HG03439 (cell line): ENCODE measurements around the gene TRIM67.

ENCODE experiments used
- ATAC-seq: cut with Tn5 transposase; IDR thresholded peaks from one replicate; pipeline ENCODE4 v1.9.1; 2021; ENCODE audit warnings: mild to moderate bottlenecking, moderate library complexity; ENCODE audit not compliant: unreplicated experiment

The TRIM67 gene

DNA sequence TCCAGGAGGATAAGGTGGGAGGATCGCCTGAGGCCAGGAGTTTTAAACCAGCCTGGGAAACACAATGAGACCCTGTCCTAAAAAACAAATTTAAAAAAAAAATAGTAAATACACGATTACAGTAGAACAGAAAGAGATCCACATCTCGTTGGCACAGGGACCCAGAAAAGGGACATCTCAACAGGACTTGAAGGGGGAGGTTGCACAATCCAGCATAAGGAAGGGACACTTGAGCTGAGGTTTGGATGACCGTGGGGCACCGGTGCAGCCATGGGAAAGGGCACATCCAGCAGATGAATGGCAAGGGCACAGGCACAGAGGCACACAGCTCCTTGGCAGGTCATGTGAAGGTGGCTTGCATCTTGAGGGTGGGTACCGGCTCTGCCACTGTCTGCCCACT lies 20.5 kb downstream of the TRIM67 start:
- ATAC-seq = no peak

DNA sequence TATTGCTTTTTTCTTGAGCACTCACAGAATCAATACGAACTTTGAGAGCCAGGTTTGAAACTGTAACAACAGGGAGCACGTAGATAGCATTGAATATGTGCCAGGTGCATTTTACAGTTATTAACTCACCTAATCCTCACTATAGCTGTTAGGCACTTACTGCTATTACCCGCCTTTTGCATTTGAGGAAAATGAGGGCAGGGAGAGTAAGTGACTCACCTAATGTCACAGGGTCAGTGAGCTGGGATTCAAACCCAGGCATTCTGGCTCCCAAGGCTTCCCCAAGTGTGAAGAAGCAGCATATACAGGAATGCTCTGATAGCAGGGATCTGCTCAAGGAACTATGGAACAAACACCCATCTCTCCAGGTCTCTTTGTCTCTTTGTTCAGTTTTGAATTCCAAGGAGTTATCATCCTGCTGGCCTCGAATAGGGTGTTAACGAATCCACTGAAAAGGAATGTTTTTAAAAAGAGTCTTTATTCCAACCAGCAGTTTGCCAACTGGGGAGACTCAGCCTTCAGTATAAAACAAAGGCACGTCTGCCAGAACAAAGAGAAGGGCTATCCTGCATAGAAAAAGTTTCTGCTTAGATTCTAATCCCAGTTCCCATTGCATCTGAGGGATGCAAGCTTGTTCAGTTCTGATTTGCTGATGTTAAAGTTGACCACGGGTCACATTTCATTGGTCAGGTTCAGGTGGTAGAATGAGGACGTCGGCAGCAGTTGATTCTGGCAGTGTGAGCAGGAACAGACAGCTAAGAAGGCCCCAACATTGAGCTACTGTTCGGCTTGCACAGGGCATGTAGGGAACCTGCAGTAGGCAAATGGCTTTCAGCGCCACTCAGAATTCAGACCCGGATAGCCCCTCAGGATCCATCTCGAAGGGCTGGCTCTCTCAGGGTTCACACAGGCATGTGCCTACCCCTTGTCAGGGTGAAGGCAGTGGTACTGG lies 22.1 kb downstream of the TRIM67 start:
- no peak for ATAC-seq

DNA sequence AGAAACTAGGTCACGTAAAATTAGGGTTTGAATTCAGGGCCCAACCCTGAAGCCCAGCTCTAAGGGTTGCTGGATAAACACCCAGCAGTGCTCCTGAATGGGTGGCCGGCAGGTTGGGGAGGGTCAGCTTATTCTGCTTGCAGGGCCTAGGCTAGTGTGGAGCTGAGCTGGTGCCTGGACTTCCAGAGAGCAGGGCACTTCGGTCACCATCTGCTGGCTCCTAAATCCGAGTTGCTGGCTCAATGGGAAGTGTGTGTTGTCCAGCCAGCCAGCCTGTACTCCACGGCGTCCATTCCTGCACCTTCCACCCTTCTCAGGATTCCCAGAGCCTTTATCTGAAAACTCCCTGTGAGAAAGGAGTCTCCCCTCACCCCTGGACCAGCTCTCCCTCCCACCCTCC lies 23.0 kb downstream of the TRIM67 start:
- no peak for ATAC-seq

DNA sequence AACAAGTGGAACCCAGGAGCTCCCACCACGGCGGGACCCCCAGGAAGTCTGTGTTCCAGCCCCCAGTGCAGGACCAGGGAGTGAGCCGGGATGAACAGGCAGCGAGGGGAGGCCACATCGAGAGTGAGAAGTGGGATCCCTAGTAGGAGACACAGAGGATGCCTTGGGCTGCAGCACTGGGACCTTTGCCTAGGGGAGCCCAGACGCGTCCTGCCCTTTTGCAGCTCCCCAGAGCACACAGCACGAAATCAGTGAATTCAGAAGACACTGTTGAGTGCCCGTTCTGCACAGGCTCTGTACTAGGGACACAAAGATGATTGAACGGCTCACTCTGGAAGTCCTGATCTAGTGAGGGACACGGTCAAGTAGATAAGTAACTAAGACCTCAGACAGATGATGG lies 23.5 kb downstream of the TRIM67 start:
- ATAC-seq = no peak

DNA sequence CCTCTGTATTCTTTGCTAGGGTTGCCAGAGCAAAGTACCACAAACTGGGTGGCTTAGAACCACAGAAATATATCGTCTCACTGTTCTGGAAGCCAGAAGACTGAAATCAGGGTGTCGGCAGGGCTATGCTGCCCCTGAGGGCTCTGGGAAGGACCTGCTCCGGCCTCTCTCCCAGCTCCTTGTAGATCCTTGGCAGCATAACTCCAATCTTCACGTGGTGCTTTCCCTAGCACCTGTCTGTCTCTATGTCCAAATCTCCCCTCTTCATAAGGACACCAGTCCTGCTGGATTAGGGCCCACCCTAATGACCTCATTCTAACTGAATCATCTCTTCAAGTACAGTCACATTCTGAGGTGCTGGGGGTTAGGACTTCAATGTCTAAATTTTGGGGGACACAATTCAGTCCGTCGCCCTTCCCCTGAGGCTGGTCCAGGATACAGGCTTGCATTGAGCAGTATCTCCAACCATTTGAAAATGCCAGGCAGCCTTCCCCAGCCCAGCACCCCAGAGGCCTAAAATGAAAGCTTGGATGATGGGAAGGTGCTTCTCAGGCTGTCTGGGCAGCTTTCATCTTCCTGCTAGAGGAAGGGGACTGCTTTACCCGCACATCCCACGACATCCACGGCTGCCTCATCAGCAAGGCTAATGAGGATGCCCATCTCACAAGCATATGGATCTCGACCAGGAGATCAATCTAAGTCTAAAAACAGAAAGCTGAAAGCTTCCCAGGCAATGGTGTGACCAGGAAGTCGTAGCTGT lies 24.7 kb downstream of the TRIM67 start:
- no peak for ATAC-seq

DNA sequence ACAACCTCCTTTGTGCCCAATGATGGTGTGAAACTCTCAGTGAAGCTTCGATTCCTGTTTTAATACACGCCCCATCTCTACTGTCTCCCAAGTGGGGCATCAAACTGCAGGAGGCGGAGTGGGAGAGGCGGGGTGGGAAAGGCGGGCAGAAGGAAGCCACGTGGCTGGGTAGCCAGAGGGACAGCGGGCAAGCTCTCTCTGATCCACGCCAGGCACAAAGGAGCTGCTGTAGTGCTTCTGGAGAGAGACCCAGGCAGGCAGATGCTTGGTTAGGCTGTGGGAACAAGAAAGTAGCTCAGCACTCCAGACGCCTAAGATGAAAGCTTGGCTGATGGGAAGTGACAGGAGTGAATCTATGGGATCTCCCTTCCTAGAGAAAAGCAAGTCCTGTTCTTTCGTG lies 25.7 kb downstream of the TRIM67 start:
- ATAC-seq = no peak

DNA sequence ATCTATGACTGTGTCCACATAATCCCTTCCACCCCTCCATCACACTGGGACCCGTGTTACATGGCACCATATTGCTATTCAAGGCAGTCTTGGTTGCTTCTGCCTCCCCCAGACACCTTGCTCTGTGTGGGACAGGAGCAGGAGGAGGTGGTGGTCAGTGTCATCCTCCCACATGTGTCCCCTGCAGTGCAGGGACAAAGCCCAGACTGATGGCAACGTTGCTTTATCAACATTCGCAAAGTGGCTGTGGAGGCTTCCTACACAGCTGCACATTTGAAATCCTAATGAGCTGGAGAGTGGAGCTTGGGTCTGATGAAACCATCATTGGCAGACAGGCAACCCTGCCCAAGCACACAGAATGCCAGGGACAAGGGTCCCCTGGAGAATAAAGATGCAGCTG lies 26.2 kb downstream of the TRIM67 start:
- no peak for ATAC-seq

DNA sequence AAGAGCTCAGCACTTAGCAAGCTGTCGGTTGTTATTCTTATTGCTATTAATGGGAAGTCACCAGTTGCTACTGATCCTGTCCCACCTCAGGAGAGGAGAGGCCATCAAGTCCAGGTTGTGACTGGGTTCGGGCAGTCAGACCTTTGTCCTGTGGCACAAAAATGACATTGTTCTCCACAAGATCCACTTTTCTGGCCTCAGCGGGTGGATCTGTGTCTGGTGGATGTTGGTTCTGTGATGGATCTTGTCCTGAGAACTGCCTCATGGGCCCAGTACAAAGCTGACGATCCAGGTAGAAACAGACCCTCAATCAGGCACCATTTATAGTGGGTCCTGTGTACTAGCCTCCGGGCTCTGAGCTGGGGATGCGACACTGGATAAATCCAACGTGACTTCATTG lies 26.9 kb downstream of the TRIM67 start:
- no peak for ATAC-seq

DNA sequence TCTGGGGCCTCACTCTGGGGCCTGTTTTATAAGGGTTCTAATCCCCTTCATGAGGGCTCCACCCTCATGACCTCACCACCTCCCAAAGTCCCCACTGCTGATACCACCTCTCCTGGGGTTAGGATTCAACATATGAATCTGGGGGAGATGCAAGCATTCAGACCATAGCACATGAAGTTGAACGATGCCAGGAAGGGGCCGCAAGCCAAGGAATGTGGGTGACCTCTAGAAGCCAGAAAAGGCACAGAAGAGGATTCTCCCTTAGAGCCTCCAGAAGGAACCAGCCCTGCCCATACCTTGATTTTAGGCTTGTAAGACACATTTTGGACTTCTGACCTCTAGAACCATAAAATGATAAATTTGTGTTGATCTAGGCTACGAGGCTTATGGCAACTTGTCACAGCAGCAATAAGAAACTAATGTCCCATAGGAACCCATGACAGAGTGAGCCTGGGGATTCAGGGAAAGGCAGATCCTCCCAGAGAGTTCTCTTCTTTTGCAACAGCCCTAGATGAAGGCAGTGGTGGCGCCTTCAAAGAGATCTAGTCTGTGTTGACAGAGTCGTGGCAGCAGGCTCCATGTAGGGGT lies 27.9 kb downstream of the TRIM67 start:
- ATAC-seq = no peak

DNA sequence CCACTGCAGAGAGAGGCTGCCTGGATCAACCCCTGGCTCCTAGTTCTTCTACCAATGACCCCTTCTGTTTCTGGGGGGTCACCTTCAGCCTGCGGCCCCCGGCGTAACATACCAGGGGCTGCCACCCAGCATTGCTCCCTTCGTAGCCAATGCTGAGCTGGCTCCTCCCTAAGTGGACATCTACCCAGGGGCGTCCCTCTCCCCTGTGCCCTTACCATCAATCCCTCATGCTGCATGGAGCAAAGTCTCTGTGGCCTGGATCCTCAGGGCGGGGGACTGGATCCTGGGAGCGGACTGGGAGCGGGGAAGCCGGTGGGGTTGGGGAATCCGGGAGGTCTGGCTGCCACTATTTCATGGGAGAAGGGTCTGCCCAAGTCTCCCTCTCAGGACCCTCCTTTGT lies 28.6 kb downstream of the TRIM67 start:
- no peak for ATAC-seq

DNA sequence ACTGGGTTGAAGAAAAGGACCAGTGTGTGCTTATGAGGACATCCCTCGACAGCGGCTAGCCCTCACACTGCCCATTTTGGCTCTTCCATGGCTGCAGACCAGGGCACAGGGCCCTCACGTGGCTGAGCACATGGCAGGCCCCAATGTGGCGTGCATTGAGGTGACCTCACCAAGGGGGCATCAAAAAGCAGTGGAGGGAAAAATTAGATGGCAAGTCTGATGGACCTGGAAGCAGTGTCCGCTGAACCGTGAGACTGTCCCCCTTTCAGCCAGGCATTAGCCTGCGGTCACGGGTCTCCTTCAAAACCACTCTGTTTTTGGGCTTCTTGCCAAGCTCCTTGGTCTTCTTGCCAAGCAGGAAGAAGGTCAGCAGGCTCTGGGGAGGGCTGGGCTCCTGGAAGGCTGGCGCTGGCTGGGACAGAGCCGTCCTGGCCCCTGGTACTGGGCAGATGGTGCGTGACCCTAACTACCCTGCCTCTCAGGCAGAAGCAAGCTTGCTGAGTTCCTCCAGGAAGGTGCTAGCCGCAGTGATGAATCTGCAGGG lies 30.8 kb downstream of the TRIM67 start:
- no peak for ATAC-seq

DNA sequence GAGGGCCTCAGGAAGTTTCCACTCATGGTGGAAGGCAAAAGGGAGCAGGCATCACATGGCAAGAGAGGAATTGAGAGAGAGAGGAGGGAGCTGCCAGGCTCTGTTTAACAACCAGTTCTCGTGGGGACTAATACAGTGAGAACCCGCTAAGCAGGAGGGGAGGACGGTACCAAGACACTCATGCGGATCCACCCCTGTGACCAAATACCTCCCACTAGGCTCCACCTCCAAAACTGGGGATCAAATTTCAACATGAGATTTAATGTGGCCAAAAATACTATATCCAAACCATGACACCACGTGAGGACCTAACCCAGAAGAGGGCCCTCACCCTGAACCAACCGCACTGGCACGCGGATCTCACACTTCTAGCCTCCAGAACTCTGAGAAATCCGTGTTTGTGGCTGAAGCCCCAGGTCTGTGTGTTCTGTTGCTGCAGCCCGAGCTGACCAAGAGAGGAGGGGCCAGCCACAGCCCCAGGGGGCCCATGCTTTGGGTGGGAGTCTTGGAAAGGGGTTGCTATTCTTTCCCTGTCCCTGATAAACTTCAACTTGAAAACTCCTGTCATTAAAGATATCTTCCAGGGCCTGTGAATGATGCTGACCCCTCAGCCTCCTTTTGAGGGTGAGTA lies 32.0 kb downstream of the TRIM67 start:
- no peak for ATAC-seq

DNA sequence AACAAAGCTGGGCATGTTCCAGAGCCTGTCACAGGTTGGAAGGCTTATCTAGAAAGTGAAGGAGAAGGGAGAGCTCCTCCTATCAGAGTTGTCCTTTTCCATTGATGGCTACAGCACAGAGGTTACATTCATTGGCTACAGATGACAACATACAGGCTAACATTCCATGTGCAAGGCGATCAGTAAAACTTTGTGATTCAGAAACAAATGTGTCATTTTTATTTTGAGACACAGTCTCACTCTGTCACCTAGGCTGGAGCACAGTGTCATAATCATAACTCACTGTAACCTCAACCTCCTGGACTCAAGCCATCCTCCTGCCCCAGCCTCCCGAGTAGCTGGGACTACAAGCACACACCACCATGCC lies 32.6 kb downstream of the TRIM67 start:
- no peak for ATAC-seq

DNA sequence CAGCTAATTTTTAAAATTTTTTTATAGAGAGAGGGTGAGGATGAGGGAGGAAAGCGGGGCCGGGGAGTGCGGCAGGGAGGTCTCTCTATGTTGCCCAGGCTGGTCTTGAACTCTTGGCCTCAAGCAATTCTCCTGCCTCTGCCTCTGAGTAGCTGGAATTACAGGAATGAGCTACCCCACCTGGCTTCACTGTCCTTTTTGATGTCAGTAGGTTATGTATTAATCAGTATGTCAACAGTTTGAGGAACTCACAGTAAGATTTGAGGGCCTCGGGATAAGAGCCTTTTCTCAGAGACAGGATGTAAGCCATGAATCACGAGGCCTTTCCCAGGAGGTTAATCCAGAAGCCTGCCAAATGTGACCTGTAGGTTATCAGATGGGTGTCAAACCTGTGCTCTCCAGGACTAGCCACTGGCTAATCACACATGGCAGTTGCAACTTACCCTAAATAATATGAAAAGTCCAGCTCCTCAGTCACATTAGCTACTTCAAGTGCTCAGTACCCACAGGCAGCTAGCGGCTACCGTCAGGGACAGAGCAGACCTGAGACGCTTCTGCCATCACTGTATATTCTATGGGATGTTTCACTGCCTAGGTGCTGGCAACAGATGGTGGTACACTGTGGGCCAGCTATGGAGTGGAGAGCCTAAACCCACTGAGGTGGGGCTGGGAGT lies 33.1 kb downstream of the TRIM67 start:
- ATAC-seq = no peak

DNA sequence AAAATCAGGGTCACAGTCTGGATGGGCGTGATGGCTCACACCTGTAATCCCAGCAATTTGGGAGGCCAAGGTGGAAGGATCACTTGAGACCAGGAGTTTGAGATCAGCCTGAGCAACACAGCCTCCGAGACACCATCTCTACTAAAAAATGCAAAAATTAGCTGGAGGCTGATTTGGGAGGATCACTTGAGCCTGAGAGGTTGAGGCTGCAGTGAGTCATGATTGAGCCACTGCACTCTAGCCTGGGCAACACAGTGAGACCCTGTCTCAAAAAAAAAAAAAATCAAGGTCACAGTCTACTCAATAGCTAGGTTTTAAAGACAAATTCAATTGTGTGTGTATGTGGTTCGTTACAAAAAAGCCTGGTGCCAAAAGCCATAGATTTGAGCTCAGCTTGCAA lies 34.4 kb downstream of the TRIM67 start:
- ATAC-seq = no peak

DNA sequence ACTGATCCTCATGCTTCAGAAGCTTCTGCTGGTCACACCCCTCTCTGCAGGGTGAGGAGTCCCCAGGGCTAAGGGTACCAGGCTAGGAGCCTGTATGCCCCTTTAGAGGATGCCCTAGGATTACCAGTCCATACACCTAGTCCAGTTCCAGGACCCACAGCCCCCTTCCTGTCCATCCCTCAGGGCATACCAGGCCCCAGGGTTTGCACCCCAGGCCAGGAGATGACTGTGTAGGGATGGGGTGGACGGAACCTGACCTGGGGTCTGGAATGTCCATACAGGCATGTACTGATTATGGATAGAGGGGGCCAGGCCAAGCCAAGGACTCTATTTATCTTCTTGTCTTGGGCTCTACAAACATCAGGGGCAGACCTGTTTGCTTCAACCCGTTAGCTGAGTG lies 34.9 kb downstream of the TRIM67 start:
- no peak for ATAC-seq

DNA sequence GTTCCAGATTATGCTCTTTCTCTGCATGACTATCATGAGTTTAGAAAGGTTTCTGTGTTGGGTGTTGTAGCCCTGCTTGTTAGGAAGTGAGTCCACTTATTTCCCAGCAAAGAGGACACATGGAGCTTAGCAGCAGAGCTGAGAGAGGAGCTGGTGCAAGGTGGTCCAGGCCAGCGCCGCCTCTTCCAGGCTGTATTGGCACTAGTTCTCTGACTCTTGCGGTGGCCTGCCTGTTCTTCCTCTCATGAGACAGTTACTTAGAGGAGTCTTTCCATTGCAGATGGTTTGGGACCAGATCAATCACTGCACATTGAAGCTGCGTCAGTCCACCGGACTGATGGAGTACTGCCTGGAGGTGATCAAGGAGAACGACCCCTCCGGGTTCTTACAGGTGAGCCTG lies 38.0 kb downstream of the TRIM67 start:
- no peak for ATAC-seq

DNA sequence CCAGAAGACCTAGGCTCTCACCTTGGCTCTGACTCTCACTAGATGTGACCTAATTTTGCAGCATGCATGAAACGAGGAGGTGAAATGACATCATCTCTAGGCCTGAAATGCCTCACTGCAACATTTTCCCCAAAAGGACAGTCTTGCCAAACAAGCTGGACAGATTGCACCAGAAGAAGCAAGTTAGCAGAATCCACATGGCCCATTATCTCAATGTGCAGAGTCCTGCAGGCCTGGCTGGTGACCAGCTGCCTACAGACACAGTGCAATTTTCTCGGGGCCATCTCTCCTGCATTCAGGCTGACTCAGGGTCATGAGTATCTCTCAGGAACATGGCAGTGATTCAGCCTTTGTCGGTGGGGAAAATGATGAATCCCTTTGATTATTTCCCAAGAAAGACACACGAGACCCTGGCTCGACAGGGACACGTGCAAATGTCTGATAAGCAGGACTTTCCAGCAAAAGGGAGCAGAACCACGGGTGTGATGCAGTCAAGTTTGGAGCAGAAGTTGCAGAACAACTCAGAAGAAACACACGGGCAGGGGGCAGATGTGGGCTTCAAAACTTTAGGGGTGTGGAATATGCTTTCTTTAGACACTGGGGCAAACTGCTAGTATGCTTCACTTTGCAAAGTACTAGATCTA lies 38.7 kb downstream of the TRIM67 start:
- ATAC-seq = no peak

DNA sequence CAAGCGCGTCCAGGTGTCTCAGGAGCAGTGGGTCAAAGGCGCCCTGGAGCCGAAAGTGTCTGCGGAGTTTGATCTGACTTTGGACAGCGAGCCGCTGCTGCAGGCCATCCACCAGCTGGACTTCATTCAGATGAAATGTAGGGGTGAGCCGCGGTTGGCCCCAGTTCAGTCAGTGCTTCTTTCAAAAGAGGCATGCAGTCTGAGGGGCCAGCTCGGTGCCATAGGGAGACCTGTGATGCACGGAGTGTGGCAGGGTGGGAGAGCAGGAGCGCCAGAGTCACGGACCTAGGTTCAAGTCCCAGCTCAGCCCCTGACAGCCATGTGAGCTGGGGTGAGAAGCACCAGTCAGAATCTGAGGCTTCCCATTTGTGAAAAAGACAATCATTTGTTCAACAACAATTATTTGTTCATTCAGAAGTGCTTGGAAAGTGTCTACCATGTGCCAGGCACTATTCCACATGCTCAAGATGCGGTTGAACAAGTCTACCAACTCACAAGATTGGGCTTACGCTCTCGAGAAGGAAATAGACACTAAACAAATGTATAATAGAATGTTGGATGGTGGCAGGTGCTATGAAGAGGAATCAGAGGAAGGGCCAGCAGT lies 39.6 kb downstream of the TRIM67 start:
- no peak for ATAC-seq
